Heart left ventricle (tissue), 13 donors: ENCODE data around the gene DHX57.

Source experiments
- POLR2A ChIP-seq, 2 donors: fragments of 450-650 bp; IDR thresholded peaks; one replicate each; pipeline ENCODE4 v1.6.1; 2017; ENCODE audit warnings: antibody characterized with exemption in 2 of 2, mild to moderate bottlenecking in 2 of 2, moderate library complexity in 2 of 2
- TF ChIP-seq, protein P1 (sequence below), 12 donors: fragments of 200-600 bp; sonication (generic) in 4 of 12; IDR thresholded peaks; one replicate each; pipeline versions ENCODE4 v1.5.0 to v1.8.0; 2018 to 2022; ENCODE audit warnings: antibody characterized with exemption in 12 of 12, mild to moderate bottlenecking in 5 of 12
- donor health status: ischemic (EF 13 %, LVEDD 7.1; RV severe dilation, severe dysfunction).
- donor health status: DM: no; HTN: yes; CAD: no.
- donor health status: DM: no; HTN: no; CAD: no.
- donor health status: ischemic (EF 25% LVEDD 6.9; RV normal size, moderate dysfunction).
- donor health status: ischemic (EF 25% LVEDD 5.7; RV mildly dilated, moderate dysfunction).
- donor health status: ischemic (EF 35%, LVEDD 5.7; RV mildly dilated, moderate dysfunction).
- donor health status: nonischemic (EF 11% LVEDD 7.7; RV severe dilation, severe dysfunction).
- donor health status: DM: yes; HTN: yes; CAD: no.
- donor health status: PGD.
- donor health status: ischemic (EF 29% LVEDD 5.4; RV normal size, mild dysfunction).
- donor health status: nonischemic (EF 23%, LVEDD 6.1; RV moderate dilation, normal function).

DNA sequence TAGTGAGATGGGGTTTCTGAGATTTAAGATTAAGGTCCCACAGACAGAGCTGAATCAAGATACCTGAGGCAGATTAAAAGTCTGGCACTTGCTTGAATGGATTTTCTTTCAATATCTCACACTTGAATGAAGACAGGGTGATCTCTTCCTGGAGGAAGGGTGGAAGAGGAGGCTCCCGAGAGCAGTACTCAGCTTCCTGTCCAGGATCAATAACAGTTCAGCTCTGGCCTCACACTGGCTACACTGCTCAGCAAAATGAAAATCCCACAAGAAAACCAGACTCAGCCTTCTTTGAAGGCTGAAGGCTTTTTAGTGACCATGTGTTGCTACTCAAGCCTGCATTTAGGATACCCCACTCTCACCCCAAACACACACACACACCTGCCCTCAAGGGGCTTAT is 25.0 kb upstream of the DHX57 start:
- TF ChIP-seq, protein P1, sequence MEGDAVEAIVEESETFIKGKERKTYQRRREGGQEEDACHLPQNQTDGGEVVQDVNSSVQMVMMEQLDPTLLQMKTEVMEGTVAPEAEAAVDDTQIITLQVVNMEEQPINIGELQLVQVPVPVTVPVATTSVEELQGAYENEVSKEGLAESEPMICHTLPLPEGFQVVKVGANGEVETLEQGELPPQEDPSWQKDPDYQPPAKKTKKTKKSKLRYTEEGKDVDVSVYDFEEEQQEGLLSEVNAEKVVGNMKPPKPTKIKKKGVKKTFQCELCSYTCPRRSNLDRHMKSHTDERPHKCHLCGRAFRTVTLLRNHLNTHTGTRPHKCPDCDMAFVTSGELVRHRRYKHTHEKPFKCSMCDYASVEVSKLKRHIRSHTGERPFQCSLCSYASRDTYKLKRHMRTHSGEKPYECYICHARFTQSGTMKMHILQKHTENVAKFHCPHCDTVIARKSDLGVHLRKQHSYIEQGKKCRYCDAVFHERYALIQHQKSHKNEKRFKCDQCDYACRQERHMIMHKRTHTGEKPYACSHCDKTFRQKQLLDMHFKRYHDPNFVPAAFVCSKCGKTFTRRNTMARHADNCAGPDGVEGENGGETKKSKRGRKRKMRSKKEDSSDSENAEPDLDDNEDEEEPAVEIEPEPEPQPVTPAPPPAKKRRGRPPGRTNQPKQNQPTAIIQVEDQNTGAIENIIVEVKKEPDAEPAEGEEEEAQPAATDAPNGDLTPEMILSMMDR (IDR thresholded peaks at IDR 0.05) = no peak
- TF ChIP-seq POLR2A (IDR thresholded peaks at IDR 0.05) = no peak
